ENCODE results near the gene ABCC3. TPM values are rescaled to one million over a fixed set of nuclear protein-coding genes. Genes with fewer than 3 reads are reported as not detected.

ABCC3 gene
- total and polyA plus RNA-seq, 2 donors (not counting 1 experiment from before 2014, with no cell fraction given), result 11.5 to 34.8 TPM

DNA sequence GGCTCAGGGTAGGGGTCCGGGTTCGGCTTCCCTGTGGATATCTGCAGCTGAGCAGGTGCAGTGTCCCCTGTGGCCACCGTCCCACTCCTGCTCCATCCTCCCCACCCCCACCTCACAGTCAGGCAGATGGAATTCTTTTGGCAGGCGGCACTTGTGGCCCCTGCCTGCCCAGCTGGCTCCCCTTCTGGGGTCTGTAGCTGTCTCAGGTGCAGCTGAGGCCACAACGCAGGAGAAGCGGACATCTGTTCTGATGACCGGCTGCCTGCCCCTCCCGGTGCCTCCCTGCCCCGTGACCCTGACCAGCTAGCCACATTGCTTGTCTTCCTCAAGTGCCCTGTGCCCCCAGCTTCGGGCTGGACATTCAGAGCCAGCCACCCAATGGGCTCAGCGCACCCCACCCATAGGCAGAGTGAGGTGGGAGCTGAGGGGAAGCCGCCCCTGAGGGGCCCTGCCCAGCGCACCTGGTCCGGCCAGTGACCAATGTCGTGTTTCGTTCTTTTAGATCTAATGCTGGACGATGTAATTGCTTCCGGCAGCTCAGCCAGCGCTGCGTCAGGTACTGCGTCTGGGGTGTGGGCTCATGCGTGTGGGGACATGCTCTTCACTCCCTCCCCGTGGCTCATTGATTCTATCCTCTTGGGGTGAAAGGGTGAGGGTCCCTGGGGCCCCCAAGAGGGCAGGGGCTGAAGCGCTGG, 25.2 kb upstream of the ABCC3 start:
- H3K4me3 ChIP-seq (replicated peaks in 1 of 4; ENCODE audit: control extremely low read depth in 1 of 4, insufficient read depth in 1 of 4, low read depth in 3 of 4, low read length in 4 of 4), result no peak overlapping the region
- peaks cover 23% of the 10 kb centered on the region for H3K27me3 ChIP-seq (ENCODE audit: control insufficient read depth, insufficient read depth, low read length)
- DNase-seq (ENCODE audit: low read depth in 2 of 2), result no peak
- H2AFZ ChIP-seq (ENCODE audit: low read length), result no peak overlapping the region
- H3K27ac ChIP-seq (ENCODE audit: insufficient read depth, low read length), result no peak overlapping the region
- no peak overlapping the region for H3K9ac ChIP-seq (ENCODE audit: insufficient read depth, low read length)
- TF ChIP-seq CTCF (conservative IDR thresholded peaks at IDR 0.05 in 1 of 2, IDR thresholded peaks at IDR 0.05 in 1 of 2; ENCODE audit: low read depth in 1 of 2, low read length in 2 of 2) (no peak), EZH2 (IDR thresholded peaks at IDR 0.05; ENCODE audit: low read length, missing control alignments) (no peak)
- peaks cover under 1% of the 10 kb centered on the region for H3K4me1 ChIP-seq (ENCODE audit: control insufficient read depth, extremely low read depth, insufficient read depth, low read length)
- H3K4me2 ChIP-seq (ENCODE audit: extremely low read depth, insufficient read depth, low read length), result no peak overlapping the region
- no peaks in the 10 kb centered on the region for H3K36me3 ChIP-seq (ENCODE audit: control insufficient read depth, insufficient read depth, low read length)
- no peaks in the 10 kb centered on the region for H3K9me3 ChIP-seq (ENCODE audit: control insufficient read depth, insufficient read depth, low read depth, low read length)
- H4K20me1 ChIP-seq (ENCODE audit: control insufficient read depth, extremely low read depth, insufficient read depth, low read length), result no peaks in the 10 kb centered on the region
- H3K79me2 ChIP-seq (ENCODE audit: control insufficient read depth, insufficient read depth, low read length), result no peaks in the 10 kb centered on the region

DNA sequence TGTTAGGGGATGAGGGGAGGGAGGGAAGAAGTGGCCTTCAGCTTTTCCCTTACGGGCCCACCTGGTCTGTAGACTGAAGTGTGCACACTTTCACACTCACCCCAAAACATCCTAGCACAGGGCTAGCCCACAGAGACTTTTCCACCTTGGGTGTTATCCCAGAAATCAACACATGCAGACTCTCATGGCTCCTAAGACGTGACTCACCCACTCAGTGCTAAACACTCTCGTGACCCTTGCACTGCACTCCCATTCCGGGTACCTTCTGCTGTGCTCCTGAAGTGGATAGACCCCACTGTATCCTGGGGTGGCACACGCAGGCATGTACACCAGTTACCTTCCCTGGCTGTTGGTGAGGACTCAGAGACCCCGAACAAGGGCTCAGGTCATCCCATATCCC, 23.0 kb upstream of the ABCC3 start:
- H3K9me3 ChIP-seq (ENCODE audit: control insufficient read depth, insufficient read depth, low read depth, low read length), result no peaks in the 10 kb centered on the region
- H3K9ac ChIP-seq (ENCODE audit: insufficient read depth, low read length), result no peak overlapping the region
- H3K79me2 ChIP-seq (ENCODE audit: control insufficient read depth, insufficient read depth, low read length), result no peaks in the 10 kb centered on the region
- H3K4me2 ChIP-seq (ENCODE audit: extremely low read depth, insufficient read depth, low read length), result no peak overlapping the region
- DNase-seq (ENCODE audit: low read depth in 2 of 2), result no peak
- no peak overlapping the region for H3K27ac ChIP-seq (ENCODE audit: insufficient read depth, low read length)
- no peak for TF ChIP-seq EZH2 (IDR thresholded peaks at IDR 0.05; ENCODE audit: low read length, missing control alignments)
- TF ChIP-seq CTCF (conservative IDR thresholded peaks at IDR 0.05 in 1 of 2, IDR thresholded peaks at IDR 0.05 in 1 of 2; ENCODE audit: low read depth in 1 of 2, low read length in 2 of 2), result no peak
- H3K4me1 ChIP-seq (ENCODE audit: control insufficient read depth, extremely low read depth, insufficient read depth, low read length), result no peaks in the 10 kb centered on the region
- no peak overlapping the region for H2AFZ ChIP-seq (ENCODE audit: low read length)
- H4K20me1 ChIP-seq (ENCODE audit: control insufficient read depth, extremely low read depth, insufficient read depth, low read length), result no peaks in the 10 kb centered on the region
- no peak overlapping the region for H3K4me3 ChIP-seq (replicated peaks in 1 of 4; ENCODE audit: control extremely low read depth in 1 of 4, insufficient read depth in 1 of 4, low read depth in 3 of 4, low read length in 4 of 4)
- no peaks in the 10 kb centered on the region for H3K36me3 ChIP-seq (ENCODE audit: control insufficient read depth, insufficient read depth, low read length)
- H3K27me3 ChIP-seq (ENCODE audit: control insufficient read depth, insufficient read depth, low read length), result peaks cover 12% of the 10 kb centered on the region

DNA sequence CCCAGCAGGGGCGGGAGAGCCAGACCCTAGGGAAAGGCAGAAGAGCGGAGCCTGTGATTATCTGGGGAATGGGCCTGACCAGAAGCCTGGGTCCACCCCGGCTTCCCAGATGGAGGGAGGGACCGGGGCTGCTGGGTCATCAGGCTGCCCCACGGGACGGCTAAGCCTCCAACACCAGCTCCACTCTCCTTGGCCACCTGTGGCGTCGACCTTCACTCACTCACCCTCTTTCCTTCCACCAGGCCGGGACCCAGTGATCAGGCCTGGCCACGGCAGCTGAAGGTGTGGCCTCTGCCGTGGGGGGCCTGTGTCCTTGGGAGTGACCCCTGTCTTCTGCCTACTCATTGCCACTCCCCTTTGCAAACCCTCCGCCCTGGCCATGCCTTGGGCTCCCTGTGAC, 22.4 kb upstream of the ABCC3 start:
- no peaks in the 10 kb centered on the region for H3K4me1 ChIP-seq (ENCODE audit: control insufficient read depth, extremely low read depth, insufficient read depth, low read length)
- no peak overlapping the region for H3K27ac ChIP-seq (ENCODE audit: insufficient read depth, low read length)
- H3K27me3 ChIP-seq (ENCODE audit: control insufficient read depth, insufficient read depth, low read length), result peaks cover 10% of the 10 kb centered on the region
- H3K9ac ChIP-seq (ENCODE audit: insufficient read depth, low read length), result no peak overlapping the region
- H3K4me3 ChIP-seq (replicated peaks in 1 of 4; ENCODE audit: control extremely low read depth in 1 of 4, insufficient read depth in 1 of 4, low read depth in 3 of 4, low read length in 4 of 4), result no peak overlapping the region
- H2AFZ ChIP-seq (ENCODE audit: low read length), result no peak overlapping the region
- H3K36me3 ChIP-seq (ENCODE audit: control insufficient read depth, insufficient read depth, low read length), result no peaks in the 10 kb centered on the region
- H3K9me3 ChIP-seq (ENCODE audit: control insufficient read depth, insufficient read depth, low read depth, low read length), result no peaks in the 10 kb centered on the region
- no peak for DNase-seq (ENCODE audit: low read depth in 2 of 2)
- TF ChIP-seq EZH2 (IDR thresholded peaks at IDR 0.05; ENCODE audit: low read length, missing control alignments) (no peak), CTCF (conservative IDR thresholded peaks at IDR 0.05 in 1 of 2, IDR thresholded peaks at IDR 0.05 in 1 of 2; ENCODE audit: low read depth in 1 of 2, low read length in 2 of 2) (no peak)
- H4K20me1 ChIP-seq (ENCODE audit: control insufficient read depth, extremely low read depth, insufficient read depth, low read length), result no peaks in the 10 kb centered on the region
- no peak overlapping the region for H3K4me2 ChIP-seq (ENCODE audit: extremely low read depth, insufficient read depth, low read length)
- no peaks in the 10 kb centered on the region for H3K79me2 ChIP-seq (ENCODE audit: control insufficient read depth, insufficient read depth, low read length)
